ENCODE data around the gene CDK14.

The CDK14 gene

DNA sequence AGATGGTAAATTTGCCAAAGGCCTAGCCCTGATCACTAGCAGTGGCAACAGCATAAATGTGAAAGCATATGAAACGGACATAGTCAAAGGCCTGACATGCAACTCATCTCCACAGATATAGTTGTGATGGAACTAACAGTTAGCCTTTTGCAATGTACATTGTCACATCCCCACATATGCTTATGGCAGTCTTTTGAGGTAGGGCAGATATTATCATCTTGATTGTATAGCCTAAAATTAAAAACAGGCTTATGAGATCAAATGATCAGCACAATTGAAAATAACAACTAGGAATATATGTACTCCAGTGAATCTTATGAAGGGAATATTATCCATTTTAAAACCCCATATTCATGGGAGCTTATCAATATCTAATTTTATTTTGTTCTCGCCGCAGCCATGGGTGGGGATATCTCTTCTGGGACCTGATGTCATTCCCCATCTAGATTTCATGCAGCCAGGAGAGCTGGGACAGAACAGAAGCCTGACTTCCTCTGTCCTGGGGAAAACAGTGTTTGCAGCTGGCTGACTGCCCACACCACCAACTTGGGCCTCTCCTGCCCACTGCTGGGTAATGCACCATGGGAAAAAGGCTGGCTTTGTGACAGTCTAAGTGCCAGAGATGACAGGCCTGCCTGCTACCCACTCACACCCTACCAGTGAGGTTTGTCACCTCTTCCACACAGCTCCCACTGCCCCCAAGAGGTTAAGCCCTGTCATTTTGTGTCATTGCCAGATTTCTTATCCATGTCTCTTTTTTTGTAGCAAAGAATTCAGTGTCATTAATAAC, 487.9 kb downstream of the CDK14 start:
- peak; percentile 40; the same call in 1 of the 2 replicates for TF ChIP-seq CTCF (conservative IDR thresholded peaks at IDR 0.05)
- H3K27ac ChIP-seq: peak overlapping the region; percentile 42

DNA sequence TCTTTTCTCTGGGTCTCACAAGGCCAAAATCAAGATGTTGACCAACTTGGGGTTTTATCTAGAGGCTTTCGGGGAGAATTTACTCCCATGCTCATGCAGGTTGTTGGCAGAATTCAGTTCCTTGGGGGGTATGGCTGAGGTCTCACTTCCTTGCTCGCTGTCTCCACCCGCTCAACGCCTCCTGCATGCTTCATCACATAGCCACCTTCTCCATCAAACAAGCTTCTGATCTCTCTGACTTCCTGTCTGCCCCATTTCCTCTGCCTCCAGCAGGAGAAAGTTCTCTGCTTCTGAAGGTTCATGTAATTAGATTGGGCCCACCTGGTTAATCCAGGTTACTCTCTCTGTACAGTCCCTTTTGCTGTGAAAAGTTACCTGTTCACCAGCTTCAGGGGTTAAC, 489.1 kb downstream of the CDK14 start:
- TF ChIP-seq CTCF (conservative IDR thresholded peaks at IDR 0.05): no peak

DNA sequence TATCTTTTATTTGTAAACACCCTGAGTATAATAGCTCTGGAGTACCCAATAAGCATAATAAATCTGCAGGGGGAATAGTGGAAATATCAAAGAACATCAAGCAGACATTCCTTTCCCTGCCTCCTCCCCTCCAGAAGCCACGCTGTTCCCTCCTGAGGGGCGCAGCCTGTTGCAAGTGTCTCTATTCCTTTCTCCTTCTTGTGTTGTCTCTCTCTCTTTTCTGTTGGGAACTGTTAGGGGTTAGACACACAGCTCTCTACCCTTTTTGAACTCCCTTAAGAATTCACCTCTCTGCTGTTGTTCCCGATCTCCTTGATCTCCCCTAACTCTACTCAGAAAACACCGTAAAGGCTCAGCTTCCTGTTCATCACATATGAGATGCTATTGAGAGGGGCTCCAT, 490.1 kb downstream of the CDK14 start:
- TF ChIP-seq CTCF (conservative IDR thresholded peaks at IDR 0.05): no peak
- H3K27ac ChIP-seq: no peak overlapping the region

More for the DNA sequence above, 489.1 kb downstream of the CDK14 start:
- H3K27ac ChIP-seq: no peak overlapping the region

GRCh38 chr7:91088156-91088555, 492.0 kb downstream of the CDK14 start:
- H3K27ac ChIP-seq: no peak overlapping the region
- TF ChIP-seq CTCF (conservative IDR thresholded peaks at IDR 0.05): no peak

- TF ChIP-seq CTCF (conservative IDR thresholded peaks at IDR 0.05): no peak
- H3K27ac ChIP-seq: no peak overlapping the region
Measured at GRCh38 chr7:91088691-91089090, 492.6 kb downstream of the CDK14 start.

- peak overlapping the region; percentile 20; the same call in 1 of the 2 replicates for H3K27ac ChIP-seq
- peak; percentile 95 for TF ChIP-seq CTCF (conservative IDR thresholded peaks at IDR 0.05)
Measured at GRCh38 chr7:91089382-91089963, 493.4 kb downstream of the CDK14 start.

GRCh38 chr7:91090684-91091083, 494.6 kb downstream of the CDK14 start:
- no peak for TF ChIP-seq CTCF (conservative IDR thresholded peaks at IDR 0.05)
- no peak overlapping the region for H3K27ac ChIP-seq
